ENCODE results near the gene CETP. TPM values are rescaled to one million over a fixed set of nuclear protein-coding genes. Genes with fewer than 3 reads are reported as not detected.
A peak's percentile ranks its signal among the peaks of the same experiment; 100 is the strongest.

The CETP gene
- total and polyA plus RNA-seq, 2 of the 13 experiments (the other 11 are each of a cell fraction or from before 2014, with no cell fraction given), result 0.31 to 9.8 TPM

- Histone ChIP-seq H3K27me3 (ENCODE audit: control insufficient read depth in 1 of 2, insufficient read depth in 2 of 2, low read length in 2 of 2) (peaks cover 0 to 27% of the 10 kb centered on the region in 2 experiments; a peak in 2 of 5 replicates), H2AFZ (ENCODE audit: low read length) (no peak overlapping the region), H3K4me3 (replicated peaks in 1 of 3; ENCODE audit: insufficient read depth in 1 of 3, low read depth in 2 of 3, low read length in 3 of 3) (peak overlapping the region in 1 of 3 experiments; percentile 15; a peak in 1 of 6 replicates), H4K20me1 (ENCODE audit: insufficient read depth, low read length) (no peaks in the 10 kb centered on the region), H3K79me2 (ENCODE audit: insufficient read depth, low read length) (no peaks in the 10 kb centered on the region), H3K27ac (ENCODE audit: extremely low read length, insufficient read depth, low read length) (no peak overlapping the region), H3K9me3 (ENCODE audit: low read length) (no peaks in the 10 kb centered on the region), H3K36me3 (replicated peaks in 1 of 2; ENCODE audit: control insufficient read depth in 1 of 2, insufficient read depth in 2 of 2, low read length in 2 of 2) (no peaks in the 10 kb centered on the region), H3K4me2 (ENCODE audit: low read depth, low read length) (peak overlapping the region; percentile 26), H3K9ac (ENCODE audit: insufficient read depth, low read depth, low read length) (no peak overlapping the region), H3K4me1 (ENCODE audit: insufficient read depth, low read length) (peaks cover 37% of the 10 kb centered on the region)
- ATAC-seq (peak; percentile 81), FAIRE-seq (peak; percentile 78), DNase-seq (ENCODE audit: low spot score) (peak; percentile 65)
- 19% methylated on average over 9 of the region's 9 CpGs for WGBS (ENCODE audit: low lambda C conversion rate)
- CTCF ChIA-PET (ENCODE audit: low intra/inter-chr PET ratio, low total read pairs), result no interaction called here
- intact Hi-C loops (cut with micrococcal nuclease; ENCODE audit: unreplicated experiment) (no loop called here), in situ Hi-C loops (cut with HindIII; ENCODE audit: extremely low pct_ligation_motif_present, low pct_unique_long_range_greater_than_20kb) (no loop called here)
- POLR2A ChIA-PET, result interaction anchor here (1.1 to 2.3 kb wide), 5 partner anchors 10 to 42 kb away, joined by 3 to 11 read pairs (median 8); partner anchors contain the start of genes HERPUD1 and NLRC5
- BruUV-seq (replicated peaks), result no TSS peak
- TF ChIP-seq POGZ (CRISPR knock-in tag; IDR thresholded peaks at IDR 0.05), result peak; percentile 39; the same call in 1 of the 2 replicates
- no peak for TF ChIP-seq BHLHE40 (IDR thresholded peaks at IDR 0.05; ENCODE audit: low read length)
- TF ChIP-seq MXD4 (CRISPR knock-in tag; IDR thresholded peaks at IDR 0.05), result no peak
- peak; percentile 21; the same call in 1 of the 2 replicates for TF ChIP-seq HNF4A (CRISPR knock-in tag; IDR thresholded peaks at IDR 0.05)
- 0 out of 2 replicates have a peak, but pooled peaks have one; percentile 29 for TF ChIP-seq HIC2 (CRISPR knock-in tag; IDR thresholded peaks at IDR 0.05; ENCODE audit: low read depth)
- TF ChIP-seq ZNF224 (CRISPR knock-in tag; IDR thresholded peaks at IDR 0.05), result no peak
- TF ChIP-seq ZNF468 (CRISPR knock-in tag; IDR thresholded peaks at IDR 0.05), result no peak
- TF ChIP-seq, protein P1, sequence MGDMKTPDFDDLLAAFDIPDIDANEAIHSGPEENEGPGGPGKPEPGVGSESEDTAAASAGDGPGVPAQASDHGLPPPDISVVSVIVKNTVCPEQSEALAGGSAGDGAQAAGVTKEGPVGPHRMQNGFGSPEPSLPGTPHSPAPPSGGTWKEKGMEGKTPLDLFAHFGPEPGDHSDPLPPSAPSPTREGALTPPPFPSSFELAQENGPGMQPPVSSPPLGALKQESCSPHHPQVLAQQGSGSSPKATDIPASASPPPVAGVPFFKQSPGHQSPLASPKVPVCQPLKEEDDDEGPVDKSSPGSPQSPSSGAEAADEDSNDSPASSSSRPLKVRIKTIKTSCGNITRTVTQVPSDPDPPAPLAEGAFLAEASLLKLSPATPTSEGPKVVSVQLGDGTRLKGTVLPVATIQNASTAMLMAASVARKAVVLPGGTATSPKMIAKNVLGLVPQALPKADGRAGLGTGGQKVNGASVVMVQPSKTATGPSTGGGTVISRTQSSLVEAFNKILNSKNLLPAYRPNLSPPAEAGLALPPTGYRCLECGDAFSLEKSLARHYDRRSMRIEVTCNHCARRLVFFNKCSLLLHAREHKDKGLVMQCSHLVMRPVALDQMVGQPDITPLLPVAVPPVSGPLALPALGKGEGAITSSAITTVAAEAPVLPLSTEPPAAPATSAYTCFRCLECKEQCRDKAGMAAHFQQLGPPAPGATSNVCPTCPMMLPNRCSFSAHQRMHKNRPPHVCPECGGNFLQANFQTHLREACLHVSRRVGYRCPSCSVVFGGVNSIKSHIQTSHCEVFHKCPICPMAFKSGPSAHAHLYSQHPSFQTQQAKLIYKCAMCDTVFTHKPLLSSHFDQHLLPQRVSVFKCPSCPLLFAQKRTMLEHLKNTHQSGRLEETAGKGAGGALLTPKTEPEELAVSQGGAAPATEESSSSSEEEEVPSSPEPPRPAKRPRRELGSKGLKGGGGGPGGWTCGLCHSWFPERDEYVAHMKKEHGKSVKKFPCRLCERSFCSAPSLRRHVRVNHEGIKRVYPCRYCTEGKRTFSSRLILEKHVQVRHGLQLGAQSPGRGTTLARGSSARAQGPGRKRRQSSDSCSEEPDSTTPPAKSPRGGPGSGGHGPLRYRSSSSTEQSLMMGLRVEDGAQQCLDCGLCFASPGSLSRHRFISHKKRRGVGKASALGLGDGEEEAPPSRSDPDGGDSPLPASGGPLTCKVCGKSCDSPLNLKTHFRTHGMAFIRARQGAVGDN (CRISPR knock-in tag; IDR thresholded peaks at IDR 0.05), result peak; percentile 74
- TF ChIP-seq ZFX (CRISPR knock-in tag; IDR thresholded peaks at IDR 0.05; ENCODE audit: low read depth), result no peak; the same call in 1 of the 2 replicates
- 0 out of 2 replicates have a peak, but pooled peaks have one; percentile 30 for TF ChIP-seq KAT8 (CRISPR knock-in tag; IDR thresholded peaks at IDR 0.05)
- peak; percentile 51; the same call in 1 of the 2 replicates for TF ChIP-seq FOXA3 (CRISPR knock-in tag; IDR thresholded peaks at IDR 0.05)
- peak; percentile 18; the same call in 1 of the 2 replicates for TF ChIP-seq TFAP4 (IDR thresholded peaks at IDR 0.05; ENCODE audit: borderline replicate concordance, low read depth)
- 0 out of 4 replicates have a peak, but pooled peaks of 1 of the 2 experiments have one; percentile 45 for TF ChIP-seq KLF16 (CRISPR knock-in tag; IDR thresholded peaks at IDR 0.05)
- TF ChIP-seq POLR2AphosphoS2 (IDR thresholded peaks at IDR 0.05; ENCODE audit: low read depth, low read length), result no peak
- no peak for TF ChIP-seq JDP2 (CRISPR knock-in tag; IDR thresholded peaks at IDR 0.05; ENCODE audit: borderline replicate concordance)
- peak; percentile 56; the same call in 1 of the 2 replicates for TF ChIP-seq PITX1 (CRISPR knock-in tag; IDR thresholded peaks at IDR 0.05)
- TF ChIP-seq, protein P2, sequence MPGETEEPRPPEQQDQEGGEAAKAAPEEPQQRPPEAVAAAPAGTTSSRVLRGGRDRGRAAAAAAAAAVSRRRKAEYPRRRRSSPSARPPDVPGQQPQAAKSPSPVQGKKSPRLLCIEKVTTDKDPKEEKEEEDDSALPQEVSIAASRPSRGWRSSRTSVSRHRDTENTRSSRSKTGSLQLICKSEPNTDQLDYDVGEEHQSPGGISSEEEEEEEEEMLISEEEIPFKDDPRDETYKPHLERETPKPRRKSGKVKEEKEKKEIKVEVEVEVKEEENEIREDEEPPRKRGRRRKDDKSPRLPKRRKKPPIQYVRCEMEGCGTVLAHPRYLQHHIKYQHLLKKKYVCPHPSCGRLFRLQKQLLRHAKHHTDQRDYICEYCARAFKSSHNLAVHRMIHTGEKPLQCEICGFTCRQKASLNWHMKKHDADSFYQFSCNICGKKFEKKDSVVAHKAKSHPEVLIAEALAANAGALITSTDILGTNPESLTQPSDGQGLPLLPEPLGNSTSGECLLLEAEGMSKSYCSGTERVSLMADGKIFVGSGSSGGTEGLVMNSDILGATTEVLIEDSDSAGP (CRISPR knock-in tag; IDR thresholded peaks at IDR 0.05; ENCODE audit: borderline replicate concordance), result peak; percentile 50; the same call in 1 of the 2 replicates
Measured at GRCh38 chr16:56973294-56973689, 11.5 kb downstream of the CETP start.
